Neuronal stem cell (in vitro differentiated cells): Measurements from ENCODE around the gene POLR3C.
A peak's percentile ranks its signal among the peaks of the same experiment; 100 is the strongest.

Source experiments
- DNase-seq: peaks from one replicate; pipeline ENCODE4 v3.0.0-alpha.2; 2013; ENCODE audit warnings: low spot score
- H2AFZ ChIP-seq: one replicate; pipeline ENCODE4 v1.6.1; 2013; ENCODE audit warnings: mild to moderate bottlenecking, low read length, inconsistent platforms
- H2AK5ac ChIP-seq: 2 replicates; pipeline ENCODE4 v1.6.1; 2013; ENCODE audit warnings: low read depth, mild to moderate bottlenecking, inconsistent platforms, low read length, moderate library complexity, mixed read lengths
- H2BK120ac ChIP-seq: 2 replicates; pipeline ENCODE4 v1.6.1; 2013; ENCODE audit warnings: low read depth, mild to moderate bottlenecking, inconsistent platforms, low read length, moderate library complexity, mixed read lengths
- H2BK12ac ChIP-seq: one replicate; pipeline ENCODE4 v1.6.1; 2013; ENCODE audit warnings: low read length, inconsistent platforms
- H2BK15ac ChIP-seq: 2 replicates; pipeline ENCODE4 v1.6.1; 2013; ENCODE audit warnings: mild to moderate bottlenecking, low read length, inconsistent platforms, mixed read lengths
- H2BK5ac ChIP-seq: one replicate; pipeline ENCODE4 v1.6.1; 2013; ENCODE audit warnings: inconsistent platforms, mild to moderate bottlenecking, low read length, moderate library complexity
- H3K14ac ChIP-seq: one replicate; pipeline ENCODE4 v1.6.1; 2013; ENCODE audit warnings: low read length, inconsistent platforms
- H3K18ac ChIP-seq: 2 replicates; pipeline ENCODE4 v1.6.1; 2013; ENCODE audit warnings: low read length, inconsistent platforms
- H3K23ac ChIP-seq: 2 replicates; pipeline ENCODE4 v1.6.1; 2013; ENCODE audit warnings: low read depth, mild to moderate bottlenecking, mixed read lengths, low read length, inconsistent platforms; ENCODE audit not compliant: poor library complexity
- H3K27ac ChIP-seq: replicated peaks from 3 replicates; pipeline ENCODE4 v1.5.1; 2013; ENCODE audit warnings: low read length, inconsistent platforms
- H3K27me3 ChIP-seq, 3 experiments: 2 replicates each; pipeline ENCODE4 v1.6.1; 2013; ENCODE audit warnings: low read length in 3 of 3, mild to moderate bottlenecking in 2 of 3, inconsistent platforms in 1 of 3, low read depth in 1 of 3, mixed read lengths in 1 of 3, moderate library complexity in 1 of 3; ENCODE audit not compliant: control insufficient read depth in 3 of 3, insufficient read depth in 3 of 3
- H3K36me3 ChIP-seq, 2 donors: replicated peaks in 1 of 2; 2 replicates each; pipeline ENCODE4 v1.6.1; 2013; ENCODE audit warnings: low read length in 2 of 2; ENCODE audit not compliant: control insufficient read depth in 2 of 2, insufficient read depth in 2 of 2
- H3K4ac ChIP-seq: 2 replicates; pipeline ENCODE4 v1.6.1; 2013; ENCODE audit warnings: inconsistent platforms, mild to moderate bottlenecking, low read length, moderate library complexity
- H3K4me1 ChIP-seq, 2 donors: 1 replicate in 1 of 2; 2 replicates in 1 of 2; pipeline ENCODE4 v1.6.1; 2013; ENCODE audit warnings: low read length in 2 of 2, low read depth in 1 of 2; ENCODE audit not compliant: control insufficient read depth in 2 of 2, insufficient read depth in 1 of 2
- H3K4me2 ChIP-seq: one replicate; pipeline ENCODE4 v1.6.1; 2013; ENCODE audit warnings: mild to moderate bottlenecking, low read length, inconsistent platforms; ENCODE audit not compliant: insufficient read depth, poor library complexity, severe bottlenecking
- H3K4me3 ChIP-seq, 2 donors: 2 replicates each; pipeline ENCODE4 v1.5.1; 2013; ENCODE audit warnings: low read length in 2 of 2, mild to moderate bottlenecking in 2 of 2, inconsistent platforms in 1 of 2, moderate library complexity in 1 of 2
- H3K79me1 ChIP-seq: one replicate; pipeline ENCODE4 v1.6.1; 2013; ENCODE audit warnings: low read depth, mild to moderate bottlenecking, inconsistent platforms, low read length, moderate library complexity
- H3K9ac ChIP-seq: one replicate; pipeline ENCODE4 v1.6.1; 2013; ENCODE audit warnings: mild to moderate bottlenecking, low read depth, low read length, inconsistent platforms; ENCODE audit not compliant: poor library complexity
- H3K9me3 ChIP-seq, 2 donors: replicated peaks in 1 of 2; 2 replicates each; pipeline versions ENCODE3 to v1.6.1; 2013; ENCODE audit warnings: low read length in 2 of 2, mild to moderate bottlenecking in 2 of 2, inconsistent platforms in 1 of 2, low read depth in 1 of 2, mixed read lengths in 1 of 2, moderate library complexity in 1 of 2; ENCODE audit not compliant: control insufficient read depth in 2 of 2, insufficient read depth in 1 of 2
- H4K8ac ChIP-seq: one replicate; pipeline ENCODE4 v1.6.1; 2013; ENCODE audit warnings: low read depth, mild to moderate bottlenecking, inconsistent platforms, low read length, moderate library complexity
- H4K91ac ChIP-seq: one replicate; pipeline ENCODE4 v1.6.1; 2013; ENCODE audit warnings: low read length, low read depth, mild to moderate bottlenecking, inconsistent platforms; ENCODE audit not compliant: poor library complexity
- WGBS, 2 donors: extraction: QIAGEN DNeasy Blood & Tissue Kit; methylation state at CpG; one replicate each; pipeline ENCODE4 v1.1.7; 2013; ENCODE audit warnings: missing lambda C conversion rate in 2 of 2, mixed read lengths in 1 of 2; ENCODE audit not compliant: insufficient read length in 2 of 2, insufficient replicate concordance in 1 of 2; ENCODE audit errors: extremely low coverage in 2 of 2; 5-methylcytosine and 5-hydroxymethylcytosine counted together

POLR3C gene

DNA sequence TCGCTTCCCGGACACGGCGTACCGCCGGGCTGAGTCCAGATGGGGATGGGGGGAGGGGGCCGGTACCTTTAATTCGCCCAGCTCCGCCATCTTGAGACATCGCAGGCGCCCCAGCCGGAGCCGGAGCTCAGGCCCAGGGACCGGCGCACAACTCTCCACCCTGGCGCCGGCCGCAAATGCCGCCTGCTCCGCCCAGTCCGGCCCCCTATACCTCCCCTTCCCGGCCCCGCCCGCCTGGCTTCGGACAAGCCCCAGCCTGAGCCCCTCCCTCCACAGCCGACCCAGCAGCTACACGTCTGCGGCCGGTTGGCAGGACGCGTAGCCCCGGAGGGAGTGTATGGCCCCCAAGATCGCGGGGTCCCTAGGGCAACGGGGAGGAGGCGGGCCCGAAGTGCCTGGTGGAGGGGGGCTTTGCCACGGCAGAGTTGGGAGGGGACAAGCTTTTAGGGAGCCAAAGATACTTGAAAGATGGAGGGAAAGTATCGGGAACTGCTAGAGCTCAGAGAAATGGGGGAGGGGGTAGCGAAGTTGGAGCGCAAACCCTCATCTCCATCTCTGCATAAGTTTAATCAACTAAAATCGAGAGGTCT is 35.0 kb downstream of the POLR3C start, which contains the start of gene PIAS3:
TSS of gene PIAS3 (minus strand) at position 181 of the 590 bp plus-strand sequence. CDS start at position 90, 91 bp downstream.
- peaks cover 3 to 6% of the 10 kb centered on the region in 2 donors for H3K4me1 ChIP-seq
- peaks cover 4% of the 10 kb centered on the region for H3K79me1 ChIP-seq
- H2BK120ac ChIP-seq = no peak within 1 kb of the TSS
- peak within 1 kb of the TSS; percentile 95 for H3K9ac ChIP-seq
- H2BK15ac ChIP-seq = no peak within 1 kb of the TSS
- no peak within 1 kb of the TSS for H2AK5ac ChIP-seq
- no peak within 1 kb of the TSS for H3K4ac ChIP-seq
- peak within 1 kb of the TSS; percentile 82 for H3K23ac ChIP-seq
- H3K36me3 ChIP-seq = peaks cover 23 to 32% of the 10 kb centered on the region in 2 donors
- no CpG with 5 or more reads among the region's 42 CpGs for WGBS, 2 donors
- peaks cover 0 to 2% of the 10 kb centered on the region in 2 donors for H3K9me3 ChIP-seq
- peak within 1 kb of the TSS; percentile 99 for H3K18ac ChIP-seq
- peak within 1 kb of the TSS; percentile 86 for H2BK12ac ChIP-seq
- H3K14ac ChIP-seq = peak within 1 kb of the TSS; percentile 78
- peak; percentile 94 for DNase-seq
- peak within 1 kb of the TSS; percentile 89 for H2AFZ ChIP-seq
- H4K91ac ChIP-seq = no peak within 1 kb of the TSS
- peaks cover 0 to 4% (median 0%) of the 10 kb centered on the region in 3 experiments for H3K27me3 ChIP-seq
- no peak within 1 kb of the TSS for H4K8ac ChIP-seq
- peak within 1 kb of the TSS; percentile 79 to 92 for H3K4me3 ChIP-seq
- peak within 1 kb of the TSS; percentile 91 for H3K27ac ChIP-seq
- peak within 1 kb of the TSS; percentile 75 for H3K4me2 ChIP-seq
- peak within 1 kb of the TSS; percentile 96 for H2BK5ac ChIP-seq

GRCh38 chr1:145859491-145860023 is 35.6 kb downstream of the POLR3C start:
- H3K4me1 ChIP-seq = peaks cover 3 to 6% of the 10 kb centered on the region in 2 donors
- peak overlapping the region; percentile 89 for H2AFZ ChIP-seq
- H3K27me3 ChIP-seq = peaks cover 0 to 4% (median 0%) of the 10 kb centered on the region in 3 experiments
- H3K4me2 ChIP-seq = peak overlapping the region; percentile 75
- peak overlapping the region; percentile 53 for H3K18ac ChIP-seq
- H2BK15ac ChIP-seq = no peak overlapping the region
- no peak overlapping the region for H4K8ac ChIP-seq
- H3K27ac ChIP-seq = peak overlapping the region; percentile 53
- H2BK120ac ChIP-seq = no peak overlapping the region
- no peak overlapping the region for H2AK5ac ChIP-seq
- peaks cover 4% of the 10 kb centered on the region for H3K79me1 ChIP-seq
- peak overlapping the region; percentile 96 for H2BK5ac ChIP-seq
- DNase-seq = peak; percentile 77
- peaks cover 19 to 27% of the 10 kb centered on the region in 2 donors for H3K36me3 ChIP-seq
- peak overlapping the region; percentile 79 to 88 for H3K4me3 ChIP-seq
- no CpG with 5 or more reads among the region's 41 CpGs for WGBS, 2 donors
- no peak overlapping the region for H4K91ac ChIP-seq
- peak overlapping the region; percentile 62 for H3K23ac ChIP-seq
- H3K9ac ChIP-seq = peak overlapping the region; percentile 87
- H3K4ac ChIP-seq = no peak overlapping the region
- H2BK12ac ChIP-seq = no peak overlapping the region
- peaks cover 0 to 2% of the 10 kb centered on the region in 2 donors for H3K9me3 ChIP-seq
- H3K14ac ChIP-seq = no peak overlapping the region

GRCh38 chr1:145863282-145864018 is 39.5 kb downstream of the POLR3C start:
- H2BK12ac ChIP-seq = no peak overlapping the region
- H2BK5ac ChIP-seq = no peak overlapping the region
- no peak overlapping the region for H3K14ac ChIP-seq

GRCh38 chr1:145868232-145868631 is 44.2 kb downstream of the POLR3C start:
- no peak overlapping the region for H4K8ac ChIP-seq
- no peak overlapping the region for H3K4me2 ChIP-seq
- peaks cover 3 to 8% of the 10 kb centered on the region in 2 donors for H3K4me1 ChIP-seq

More at GRCh38 chr1:145863282-145864018, 39.5 kb downstream of the POLR3C start:
- Histone ChIP-seq H3K27me3 (peaks cover 0 to 20% (median 0%) of the 10 kb centered on the region in 3 experiments), H2AFZ (no peak overlapping the region), H3K27ac (no peak overlapping the region), H3K4ac (no peak overlapping the region), H3K9ac (no peak overlapping the region), H2BK120ac (no peak overlapping the region), H3K4me3 (no peak overlapping the region), H4K91ac (no peak overlapping the region), H3K4me1 (peaks cover 0 to 4% of the 10 kb centered on the region in 2 donors), H4K8ac (peak overlapping the region; percentile 75), H2BK15ac (no peak overlapping the region), H3K9me3 (no peaks in the 10 kb centered on the region), H3K36me3 (no peaks in the 10 kb centered on the region), H3K18ac (peak overlapping the region; percentile 37), H3K23ac (no peak overlapping the region), H2AK5ac (no peak overlapping the region), H3K4me2 (no peak overlapping the region), H3K79me1 (no peaks in the 10 kb centered on the region)
- no CpG with 5 or more reads among the region's 5 CpGs for WGBS, 2 donors
- DNase-seq = no peak

More at GRCh38 chr1:145868232-145868631, 44.2 kb downstream of the POLR3C start:
- no peak for DNase-seq
- no peaks in the 10 kb centered on the region for H3K36me3 ChIP-seq
- H3K9me3 ChIP-seq = no peaks in the 10 kb centered on the region
- no peak overlapping the region for H3K18ac ChIP-seq
- no peak overlapping the region for H2AK5ac ChIP-seq
- H3K4ac ChIP-seq = no peak overlapping the region
- H3K4me3 ChIP-seq = no peak overlapping the region
- peaks cover 2% of the 10 kb centered on the region for H3K79me1 ChIP-seq
- peaks cover 0 to 44% (median 0%) of the 10 kb centered on the region in 3 experiments for H3K27me3 ChIP-seq
- no peak overlapping the region for H3K9ac ChIP-seq
- no peak overlapping the region for H3K23ac ChIP-seq
- no peak overlapping the region for H2BK15ac ChIP-seq
- H2BK12ac ChIP-seq = no peak overlapping the region
- no peak overlapping the region for H2AFZ ChIP-seq
- H3K27ac ChIP-seq = no peak overlapping the region
- H3K14ac ChIP-seq = no peak overlapping the region
- no CpG with 5 or more reads among the region's 4 CpGs for WGBS, 2 donors
- H2BK5ac ChIP-seq = no peak overlapping the region
- no peak overlapping the region for H4K91ac ChIP-seq
- H2BK120ac ChIP-seq = no peak overlapping the region
